ENCODE measurements around the gene ANAPC1. TPM values are rescaled to one million over a fixed set of nuclear protein-coding genes. Genes with fewer than 3 reads are reported as not detected.
A peak's percentile ranks its signal among the peaks of the same experiment; 100 is the strongest.
"Not testable (repeated sequence)": the region's sequence is repeated elsewhere in the genome, so short reads cannot be mapped to it uniquely, and the experiment has no call there.

The ANAPC1 gene
- total and polyA plus RNA-seq, 9 of the 15 experiments (the other 6 are each of a cell fraction or from before 2014, with no cell fraction given): 14.0 to 126 (median 78.2) TPM

- 0 out of 2 replicates have a peak, but pooled peaks have one; percentile 21 for TF ChIP-seq SMARCA4 (IDR thresholded peaks at IDR 0.05)
- TF ChIP-seq, protein P1, sequence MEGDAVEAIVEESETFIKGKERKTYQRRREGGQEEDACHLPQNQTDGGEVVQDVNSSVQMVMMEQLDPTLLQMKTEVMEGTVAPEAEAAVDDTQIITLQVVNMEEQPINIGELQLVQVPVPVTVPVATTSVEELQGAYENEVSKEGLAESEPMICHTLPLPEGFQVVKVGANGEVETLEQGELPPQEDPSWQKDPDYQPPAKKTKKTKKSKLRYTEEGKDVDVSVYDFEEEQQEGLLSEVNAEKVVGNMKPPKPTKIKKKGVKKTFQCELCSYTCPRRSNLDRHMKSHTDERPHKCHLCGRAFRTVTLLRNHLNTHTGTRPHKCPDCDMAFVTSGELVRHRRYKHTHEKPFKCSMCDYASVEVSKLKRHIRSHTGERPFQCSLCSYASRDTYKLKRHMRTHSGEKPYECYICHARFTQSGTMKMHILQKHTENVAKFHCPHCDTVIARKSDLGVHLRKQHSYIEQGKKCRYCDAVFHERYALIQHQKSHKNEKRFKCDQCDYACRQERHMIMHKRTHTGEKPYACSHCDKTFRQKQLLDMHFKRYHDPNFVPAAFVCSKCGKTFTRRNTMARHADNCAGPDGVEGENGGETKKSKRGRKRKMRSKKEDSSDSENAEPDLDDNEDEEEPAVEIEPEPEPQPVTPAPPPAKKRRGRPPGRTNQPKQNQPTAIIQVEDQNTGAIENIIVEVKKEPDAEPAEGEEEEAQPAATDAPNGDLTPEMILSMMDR (IDR thresholded peaks at IDR 0.05 in 2 of 3, conservative IDR thresholded peaks at IDR 0.05 in 1 of 3; ENCODE audit: insufficient read depth in 2 of 3, low read depth in 1 of 3, low read length in 3 of 3): 0 out of 6 replicates have a peak, but pooled peaks of 1 of the 3 experiments have one; percentile 10
- no peak for TF ChIP-seq RBFOX2 (IDR thresholded peaks at IDR 0.05; ENCODE audit: low read depth, low read length)
Measured at GRCh38 chr2:111884592-111884964, 585 bp upstream of the ANAPC1 start (continued).

DNA sequence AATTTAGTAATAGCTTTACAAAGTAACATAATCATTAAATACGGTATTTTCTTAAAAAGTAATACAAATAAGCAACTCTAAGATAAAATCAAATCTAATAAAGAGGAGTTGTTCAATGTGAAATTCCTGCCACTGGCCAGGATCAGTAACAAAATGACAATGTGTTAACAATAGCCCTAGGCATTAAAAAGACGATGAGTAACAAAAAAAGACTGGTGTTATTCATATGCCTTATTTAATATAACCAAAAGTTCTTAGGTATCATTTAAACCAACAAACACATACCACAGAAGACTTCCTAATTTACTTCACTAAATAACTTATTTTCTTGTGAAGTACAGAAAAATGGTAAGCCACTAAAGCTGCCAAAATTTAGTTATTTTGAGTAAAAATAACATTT is 11.2 kb downstream of the ANAPC1 start:
- WGBS (ENCODE audit: insufficient coverage, low coverage, missing lambda C conversion rate): 88% methylated on average over 2 of the region's 2 CpGs
- H4K20me1 ChIP-seq (replicated peaks; ENCODE audit: control insufficient read depth, insufficient read depth, low read length); DNase-seq (ENCODE audit: extremely low read depth in 1 of 4, low spot score in 3 of 4); POLR2A ChIA-PET; H3K4me2 ChIP-seq (ENCODE audit: insufficient read depth, low read length); H3K9me3 ChIP-seq (replicated peaks; ENCODE audit: control insufficient read depth, insufficient read depth, low read depth, low read length); H3K27ac ChIP-seq (ENCODE audit: extremely low read depth, low read depth, low read length); H3K79me2 ChIP-seq (ENCODE audit: control insufficient read depth, insufficient read depth, low read length); CTCF ChIA-PET (ENCODE audit: low intra/inter-chr PET ratio); H3K4me3 ChIP-seq; ATAC-seq; in situ Hi-C loops (cut with MboI); BruUV-seq (replicated peaks); intact Hi-C loops (cut with micrococcal nuclease); H3K4me1 ChIP-seq (replicated peaks in 1 of 2; ENCODE audit: control insufficient read depth in 2 of 2, insufficient read depth in 2 of 2, low read length in 2 of 2); H2AFZ ChIP-seq (ENCODE audit: low read depth, low read length); H3K9ac ChIP-seq (ENCODE audit: insufficient read depth in 1 of 2, low read depth in 2 of 2, low read length in 2 of 2); H3K27me3 ChIP-seq (ENCODE audit: control insufficient read depth in 2 of 2, insufficient read depth in 2 of 2, low read length in 2 of 2); H3K9me1 ChIP-seq (ENCODE audit: control insufficient read depth, insufficient read depth, low read length): not testable (repeated sequence)
- peaks cover 71% of the 10 kb centered on the region; the same call in 2 of the 3 replicates for H3K36me3 ChIP-seq (ENCODE audit: control insufficient read depth, insufficient read depth, low read length)
- FAIRE-seq: peak; percentile 26

DNA sequence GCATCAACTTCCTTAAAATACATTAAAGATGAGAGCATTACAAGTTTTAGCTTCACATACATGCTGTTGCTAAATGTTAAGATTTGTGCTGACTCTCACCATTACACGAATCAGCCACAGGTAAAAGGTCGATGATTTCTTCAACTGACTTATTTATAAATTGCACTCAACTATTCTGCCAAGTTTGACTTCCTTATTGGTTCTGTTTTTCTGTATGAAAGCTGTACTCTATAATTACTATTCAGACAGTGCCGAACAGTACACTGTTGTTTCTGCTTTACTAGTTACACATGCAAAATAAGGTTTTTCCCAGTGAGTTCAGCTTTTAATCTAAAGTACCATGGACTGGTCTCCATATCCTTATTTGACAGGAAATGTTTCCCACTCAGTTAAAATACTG is 18.9 kb downstream of the ANAPC1 start:
- ATAC-seq; H3K9ac ChIP-seq (ENCODE audit: insufficient read depth in 1 of 2, low read depth in 2 of 2, low read length in 2 of 2); DNase-seq (ENCODE audit: extremely low read depth in 1 of 4, low spot score in 3 of 4); FAIRE-seq; H3K27me3 ChIP-seq (ENCODE audit: control insufficient read depth in 2 of 2, insufficient read depth in 2 of 2, low read length in 2 of 2); H3K27ac ChIP-seq (ENCODE audit: extremely low read depth, low read depth, low read length); H3K79me2 ChIP-seq (ENCODE audit: control insufficient read depth, insufficient read depth, low read length); H3K4me2 ChIP-seq (ENCODE audit: insufficient read depth, low read length); intact Hi-C loops (cut with micrococcal nuclease); H3K4me1 ChIP-seq (replicated peaks in 1 of 2; ENCODE audit: control insufficient read depth in 2 of 2, insufficient read depth in 2 of 2, low read length in 2 of 2); POLR2A ChIA-PET; H4K20me1 ChIP-seq (replicated peaks; ENCODE audit: control insufficient read depth, insufficient read depth, low read length); H3K4me3 ChIP-seq; H3K9me1 ChIP-seq (ENCODE audit: control insufficient read depth, insufficient read depth, low read length); H2AFZ ChIP-seq (ENCODE audit: low read depth, low read length); in situ Hi-C loops (cut with MboI); CTCF ChIA-PET (ENCODE audit: low intra/inter-chr PET ratio); BruUV-seq (replicated peaks); H3K9me3 ChIP-seq (replicated peaks; ENCODE audit: control insufficient read depth, insufficient read depth, low read depth, low read length): not testable (repeated sequence)
- H3K36me3 ChIP-seq (ENCODE audit: control insufficient read depth, insufficient read depth, low read length): peaks cover 36% of the 10 kb centered on the region; the same call in 2 of the 3 replicates
- no CpG with 5 or more reads among the region's 3 CpGs for WGBS (ENCODE audit: insufficient coverage, low coverage, missing lambda C conversion rate)

DNA sequence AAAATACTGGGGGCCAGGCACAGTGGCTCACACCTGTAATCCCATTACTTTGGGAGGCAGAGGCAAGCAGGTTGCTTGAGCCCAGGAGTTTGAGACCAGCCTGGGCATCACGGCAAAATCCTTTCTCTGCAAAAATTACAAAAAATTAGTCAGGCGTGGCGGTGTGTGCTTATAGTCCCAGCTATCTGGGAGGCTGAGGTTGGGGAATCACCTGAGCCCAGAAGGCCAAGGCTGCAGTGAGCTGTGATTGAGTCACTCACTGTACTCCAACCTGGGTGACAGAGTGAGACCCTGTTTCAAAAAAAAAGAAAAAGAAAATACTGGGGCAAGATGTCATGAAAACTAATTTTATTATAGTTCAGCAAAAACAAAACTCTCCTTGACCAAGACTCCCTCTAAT is 24.0 kb downstream of the ANAPC1 start:
- peaks cover 25% of the 10 kb centered on the region; the same call in 2 of the 3 replicates for H3K36me3 ChIP-seq (ENCODE audit: control insufficient read depth, insufficient read depth, low read length)
- H4K20me1 ChIP-seq (replicated peaks; ENCODE audit: control insufficient read depth, insufficient read depth, low read length); CTCF ChIA-PET (ENCODE audit: low intra/inter-chr PET ratio); H3K27ac ChIP-seq (ENCODE audit: extremely low read depth, low read depth, low read length); BruUV-seq (replicated peaks); H3K9ac ChIP-seq (ENCODE audit: insufficient read depth in 1 of 2, low read depth in 2 of 2, low read length in 2 of 2); ATAC-seq; FAIRE-seq; H3K27me3 ChIP-seq (ENCODE audit: control insufficient read depth in 2 of 2, insufficient read depth in 2 of 2, low read length in 2 of 2); H2AFZ ChIP-seq (ENCODE audit: low read depth, low read length); DNase-seq (ENCODE audit: extremely low read depth in 1 of 4, low spot score in 3 of 4); H3K9me3 ChIP-seq (replicated peaks; ENCODE audit: control insufficient read depth, insufficient read depth, low read depth, low read length); H3K79me2 ChIP-seq (ENCODE audit: control insufficient read depth, insufficient read depth, low read length); in situ Hi-C loops (cut with MboI); H3K4me3 ChIP-seq; POLR2A ChIA-PET; H3K4me2 ChIP-seq (ENCODE audit: insufficient read depth, low read length); H3K9me1 ChIP-seq (ENCODE audit: control insufficient read depth, insufficient read depth, low read length); H3K4me1 ChIP-seq (replicated peaks in 1 of 2; ENCODE audit: control insufficient read depth in 2 of 2, insufficient read depth in 2 of 2, low read length in 2 of 2); intact Hi-C loops (cut with micrococcal nuclease): not testable (repeated sequence)
- 33% methylated on average over 3 of the region's 3 CpGs for WGBS (ENCODE audit: insufficient coverage, low coverage, missing lambda C conversion rate)

Measured in K562 (cell line).